GM18870 (cell line): ENCODE results near the gene PFKL.
"Not testable (repeated sequence)": the region's sequence is repeated elsewhere in the genome, so short reads cannot be mapped to it uniquely, and the experiment has no call there.

Source experiments
- ATAC-seq: cut with Tn5 transposase; IDR thresholded peaks from one replicate; pipeline ENCODE4 v1.9.1; 2021; ENCODE audit warnings: moderate library complexity; ENCODE audit not compliant: unreplicated experiment

The PFKL gene

DNA sequence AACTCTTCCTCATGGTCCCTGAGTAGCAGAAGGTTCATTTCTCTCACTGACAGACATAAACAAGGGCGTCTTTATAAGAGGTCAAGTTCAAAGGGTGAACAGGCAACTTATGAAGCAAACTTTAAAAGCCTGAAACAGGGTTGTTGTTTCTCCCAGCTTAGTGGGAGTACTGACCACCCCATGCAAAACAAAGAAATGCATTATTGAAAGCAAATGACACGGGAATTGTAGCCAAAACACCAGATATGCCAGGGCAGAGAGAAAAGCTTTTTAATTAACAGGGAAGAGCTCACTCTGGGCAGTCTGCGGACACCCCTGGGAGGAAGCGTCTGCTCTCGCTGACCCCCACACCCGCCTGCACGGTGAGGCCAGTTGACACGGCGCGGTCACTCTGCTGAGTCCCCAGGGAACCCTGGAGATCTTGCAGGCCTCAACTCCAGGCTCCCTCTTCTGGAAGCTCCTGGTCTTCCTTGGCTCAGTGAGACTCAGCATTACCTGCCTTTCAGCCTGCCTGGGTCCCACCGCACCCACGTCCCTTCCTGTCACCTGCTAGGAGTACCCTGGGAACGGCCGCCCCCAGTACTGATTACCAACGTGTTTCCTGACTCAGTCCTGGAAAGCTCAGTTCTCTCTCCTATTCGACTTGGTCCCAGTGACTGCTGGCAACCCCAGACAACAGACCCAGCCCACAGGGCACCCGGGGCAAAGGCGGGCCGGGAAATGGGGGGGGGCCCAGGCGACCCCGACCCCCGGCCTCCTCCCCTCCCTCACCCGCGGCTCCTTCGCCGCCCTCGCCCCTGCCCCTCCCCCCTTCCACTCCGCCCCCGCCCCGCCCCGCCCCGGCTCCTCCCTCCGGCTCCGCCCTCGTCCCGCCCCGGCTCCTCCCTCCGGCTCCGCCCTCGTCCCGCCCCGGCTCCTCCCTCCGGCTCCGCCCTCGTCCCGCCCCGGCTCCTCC is 38.4 kb downstream of the PFKL start:
- no peak for ATAC-seq

DNA sequence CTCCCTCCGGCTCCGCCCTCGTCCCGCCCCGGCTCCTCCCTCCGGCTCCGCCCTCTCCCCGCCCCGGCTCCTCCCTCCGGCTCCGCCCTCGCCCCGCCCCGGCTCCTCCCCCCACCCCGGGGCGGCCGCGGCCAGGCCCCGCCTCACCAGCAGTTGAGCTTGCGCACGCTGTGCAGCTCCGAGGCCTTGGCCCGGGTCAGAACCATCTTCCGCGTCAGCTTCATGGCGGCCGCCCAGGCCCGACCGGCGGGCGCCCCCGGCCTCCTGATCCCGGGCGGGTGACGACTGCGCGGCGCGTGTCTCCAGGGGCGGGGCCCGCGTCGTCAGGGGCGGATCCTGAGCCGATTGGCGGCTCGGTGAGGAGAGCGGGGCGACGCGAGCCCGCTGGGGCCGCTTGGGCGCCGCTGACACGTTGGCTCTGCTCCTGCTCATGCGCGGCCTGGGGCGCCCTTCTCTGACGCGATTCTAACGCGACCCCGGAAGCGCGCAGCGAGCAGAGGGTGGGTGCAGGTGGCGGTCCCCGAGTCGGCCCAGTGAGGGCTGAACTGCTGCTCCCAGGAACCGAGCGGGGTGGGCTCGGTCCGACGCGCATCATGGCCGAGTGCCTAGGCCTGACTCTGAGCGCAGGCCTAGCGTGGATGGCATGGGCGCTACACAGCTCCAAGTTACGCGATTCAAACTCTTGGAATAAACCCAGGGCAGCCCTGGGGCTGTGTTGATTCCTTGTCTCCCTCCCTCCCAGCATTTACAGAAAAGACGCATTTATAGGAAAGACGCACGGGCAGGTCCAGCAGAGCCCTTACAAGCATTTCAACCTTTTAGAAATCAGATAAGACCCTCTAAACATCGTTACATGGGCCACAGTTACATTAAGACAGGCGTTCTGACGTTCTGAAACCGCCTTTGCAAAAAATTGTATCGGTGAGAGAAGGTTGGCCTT is 39.4 kb downstream of the PFKL start, which contains the start of gene CFAP410:
Gene CFAP410, minus strand, starts transcription at position 420 of the 940 bp plus-strand sequence. Its CDS starts 196 bp downstream, at position 224.
- peak; percentile 59 for ATAC-seq

DNA sequence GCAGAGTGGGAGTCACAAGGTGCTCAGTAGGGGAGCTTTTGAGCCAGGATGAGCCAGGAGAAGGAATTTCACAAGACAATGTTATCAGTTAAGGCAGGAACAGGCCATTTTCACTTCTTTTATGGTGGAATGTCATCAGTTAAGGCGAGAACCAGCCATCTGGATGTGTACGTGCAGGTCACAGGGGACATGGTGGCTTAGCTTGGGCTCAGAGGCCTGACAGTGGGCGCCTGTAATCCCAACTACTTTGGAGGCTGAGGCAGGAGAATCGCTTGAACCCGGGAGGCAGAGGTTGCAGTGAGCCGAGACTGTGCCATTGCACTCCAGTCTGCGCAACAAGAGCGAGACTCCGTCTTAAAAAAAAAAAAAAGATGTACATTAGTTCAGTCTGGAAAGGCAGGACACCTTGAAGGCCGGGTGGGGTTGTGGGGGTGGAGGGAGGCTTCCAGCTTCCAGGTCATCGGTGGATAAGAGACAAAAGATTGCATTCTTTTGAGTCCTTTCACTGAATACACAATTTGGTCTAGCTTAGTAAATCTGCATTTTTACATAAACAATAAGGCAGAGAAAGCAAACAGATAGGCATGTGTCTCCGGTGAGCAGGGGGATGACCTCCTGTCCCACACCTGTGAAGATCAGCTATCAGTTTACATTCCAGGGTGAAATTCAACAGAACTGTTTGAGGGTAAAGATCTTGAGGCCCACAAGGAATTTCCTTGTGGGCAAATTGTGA is 42.0 kb downstream of the PFKL start:
- ATAC-seq = not testable (repeated sequence)

DNA sequence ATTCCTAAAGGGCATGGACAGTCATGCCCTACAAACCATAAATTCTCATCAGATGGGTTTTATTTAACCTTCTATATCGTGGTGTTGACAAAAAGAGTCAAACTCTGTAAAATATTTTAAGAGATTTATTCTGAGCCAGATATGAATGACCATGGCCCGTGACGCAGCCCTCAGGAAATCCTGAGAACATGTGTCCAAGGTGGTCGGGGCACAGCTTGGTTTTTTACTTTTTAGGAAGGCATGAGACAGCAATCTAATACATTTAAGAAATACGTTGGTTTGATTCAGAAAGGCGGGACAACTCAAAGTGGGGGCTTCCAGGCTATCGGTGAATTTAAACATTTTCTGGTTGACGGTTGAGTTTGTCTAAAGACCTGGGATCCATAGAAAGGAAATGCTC is 43.1 kb downstream of the PFKL start:
- not testable (repeated sequence) for ATAC-seq

DNA sequence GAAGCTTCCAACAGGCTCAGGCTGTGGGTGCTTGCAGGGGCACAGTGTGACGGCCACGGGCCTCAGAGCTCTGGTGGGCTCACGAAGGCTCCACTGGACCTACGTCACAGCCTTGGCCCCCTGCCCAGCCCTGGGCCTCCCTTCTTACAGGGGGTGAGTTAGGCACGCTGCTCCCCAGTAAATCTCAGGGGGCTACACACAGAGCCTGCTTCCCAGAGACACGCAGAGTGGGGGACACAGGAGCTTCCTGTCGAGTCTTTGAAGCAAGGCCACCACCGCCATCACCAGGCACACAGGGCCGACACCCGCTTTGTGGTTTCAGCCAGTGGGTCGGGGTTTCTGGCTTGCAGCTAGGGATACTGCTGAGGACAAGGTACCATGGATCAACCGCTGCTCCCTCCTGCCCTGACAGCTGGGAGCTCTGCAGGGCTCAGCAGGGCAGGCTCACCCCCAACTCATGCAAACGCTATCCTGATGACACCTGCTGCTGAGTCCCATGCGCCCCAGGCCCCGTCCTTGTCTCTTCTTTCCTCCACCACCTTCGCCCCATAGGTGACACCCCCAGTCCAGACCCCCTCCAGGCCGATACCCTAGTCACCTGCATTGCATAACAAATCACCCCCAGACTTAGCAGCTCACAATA is 44.8 kb downstream of the PFKL start:
- ATAC-seq = no peak

DNA sequence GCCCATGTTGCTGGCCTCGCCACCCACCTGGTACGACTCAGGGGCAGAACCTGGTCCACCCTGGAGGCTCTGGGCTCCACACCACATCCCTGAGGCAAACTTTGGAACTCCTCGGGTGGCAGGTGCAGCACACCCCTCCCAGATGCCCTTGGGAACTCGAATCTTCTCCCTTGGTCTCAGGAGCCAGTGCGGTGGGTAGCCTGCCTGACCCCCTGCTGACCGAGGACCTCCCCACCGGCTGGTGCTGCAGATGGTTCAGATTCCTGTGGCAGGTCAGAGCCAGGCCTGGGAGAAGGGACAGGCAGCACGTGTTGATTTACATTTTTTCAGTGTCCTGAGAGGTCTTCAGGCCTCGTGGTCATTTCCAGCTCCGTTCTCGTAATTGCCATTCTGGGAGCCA is 45.6 kb downstream of the PFKL start:
- ATAC-seq = no peak

DNA sequence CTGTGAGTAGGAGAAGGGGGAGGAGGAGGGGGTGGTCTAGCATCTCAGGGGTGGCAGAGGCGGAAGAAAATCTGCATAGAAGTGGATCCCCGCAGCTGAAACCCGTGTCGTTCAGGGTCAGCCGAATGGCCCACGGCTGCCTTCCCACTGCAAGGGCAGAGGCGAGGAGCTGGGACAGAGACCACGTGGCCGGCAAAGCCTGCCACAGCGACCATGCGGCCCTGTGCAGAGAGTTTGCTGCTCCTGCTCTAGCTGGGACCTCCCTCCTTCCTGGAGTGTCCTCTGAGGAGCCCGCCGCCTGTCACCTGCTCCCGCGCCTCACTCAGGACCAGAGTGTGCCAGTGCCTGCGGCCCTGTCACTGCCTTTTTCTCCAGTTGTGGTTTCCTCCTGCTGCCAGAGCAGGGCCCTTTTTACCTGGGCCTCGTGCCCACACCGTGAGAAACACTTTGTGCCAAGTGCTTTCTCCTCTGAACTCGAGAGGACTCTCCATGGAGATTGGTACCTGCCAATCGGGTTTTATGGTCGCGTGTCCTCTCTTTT is 48.1 kb downstream of the PFKL start:
- no peak for ATAC-seq

DNA sequence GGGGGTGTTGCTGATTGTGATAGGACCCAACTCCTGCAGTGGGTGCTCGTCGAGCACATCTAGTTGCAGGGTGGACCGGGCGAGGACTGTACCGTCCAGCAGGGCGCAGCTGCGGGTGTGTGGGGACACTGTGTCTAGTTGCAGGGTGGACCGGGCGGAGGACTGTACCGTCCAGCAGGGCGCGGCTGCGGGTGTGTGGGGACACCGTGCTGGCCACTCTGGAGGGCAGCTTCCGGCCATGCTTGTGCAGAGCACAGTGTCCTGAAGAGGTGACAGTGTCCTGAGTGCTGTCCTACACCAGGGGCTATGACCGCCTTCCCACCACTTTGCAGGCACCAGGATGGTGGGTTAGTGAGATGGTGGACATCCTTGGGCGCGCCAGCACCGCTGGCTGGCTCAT is 49.0 kb downstream of the PFKL start:
- ATAC-seq = no peak

DNA sequence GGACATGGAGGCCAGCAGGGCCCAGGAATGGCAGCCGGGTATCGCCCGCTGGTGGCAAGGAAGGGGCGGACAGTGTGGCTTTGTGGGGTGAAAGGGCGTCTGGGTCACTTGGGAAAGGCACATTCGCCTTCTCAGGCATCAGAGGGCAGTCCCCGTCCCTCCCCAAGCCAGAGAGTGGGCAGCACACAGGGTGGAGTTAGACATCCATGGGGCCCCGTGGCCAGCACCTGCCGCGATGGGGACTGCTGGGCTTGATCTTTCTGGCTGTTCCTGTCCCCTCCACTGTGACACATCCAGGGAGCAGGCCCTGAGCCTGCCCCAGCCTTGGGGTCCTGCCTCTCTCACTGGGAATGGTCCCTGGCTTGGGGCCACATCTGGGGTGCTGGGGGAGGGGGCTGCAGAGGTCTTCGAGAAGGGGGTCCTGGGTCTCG is 49.6 kb downstream of the PFKL start:
- no peak for ATAC-seq

DNA sequence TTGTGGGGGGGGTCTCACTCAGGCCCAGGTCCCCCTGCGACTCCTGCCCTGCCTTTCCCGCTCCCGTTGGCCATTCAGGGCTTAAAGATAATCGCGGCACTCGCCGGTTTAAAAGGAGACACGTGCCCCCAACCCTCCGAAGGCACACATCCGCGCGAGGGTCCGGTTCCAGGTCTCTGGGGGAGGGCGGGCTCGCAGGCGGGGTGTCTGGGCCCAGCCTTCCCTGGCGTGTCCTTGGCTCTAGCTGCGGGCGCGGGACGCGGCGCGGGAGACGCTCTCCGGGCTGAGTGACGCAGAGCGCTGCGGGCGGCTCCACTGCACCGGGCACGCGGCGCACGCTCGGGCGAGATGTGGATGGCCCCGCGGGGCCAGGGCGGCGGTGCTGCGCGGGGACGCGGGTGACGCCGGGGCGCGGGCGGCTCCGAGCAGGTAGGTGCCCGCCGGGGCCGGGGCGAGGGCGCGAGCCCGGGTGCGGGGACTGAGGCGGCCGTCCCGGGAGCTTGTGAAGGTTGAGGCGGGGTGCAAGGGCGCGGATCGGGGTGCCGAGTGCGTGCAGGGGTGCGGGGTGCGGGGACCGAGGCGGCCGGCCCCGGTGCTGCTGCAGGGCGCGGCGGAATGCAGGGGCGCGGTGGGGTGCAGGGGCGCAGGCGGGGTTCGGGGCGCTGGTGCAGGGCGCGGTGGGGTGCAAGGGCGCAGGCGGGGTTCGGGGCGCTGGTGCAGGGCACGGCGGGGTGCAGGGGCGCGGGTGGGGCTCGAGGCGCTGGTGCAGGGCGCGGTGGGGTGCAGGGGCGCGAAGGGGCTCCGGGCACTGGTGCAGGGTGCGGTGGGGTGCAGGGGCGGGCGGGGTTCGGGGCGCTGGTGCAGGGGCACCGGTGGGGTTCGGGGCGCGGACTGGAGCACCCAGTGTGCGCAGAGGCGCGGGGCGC is 50.3 kb downstream of the PFKL start:
- no peak for ATAC-seq

DNA sequence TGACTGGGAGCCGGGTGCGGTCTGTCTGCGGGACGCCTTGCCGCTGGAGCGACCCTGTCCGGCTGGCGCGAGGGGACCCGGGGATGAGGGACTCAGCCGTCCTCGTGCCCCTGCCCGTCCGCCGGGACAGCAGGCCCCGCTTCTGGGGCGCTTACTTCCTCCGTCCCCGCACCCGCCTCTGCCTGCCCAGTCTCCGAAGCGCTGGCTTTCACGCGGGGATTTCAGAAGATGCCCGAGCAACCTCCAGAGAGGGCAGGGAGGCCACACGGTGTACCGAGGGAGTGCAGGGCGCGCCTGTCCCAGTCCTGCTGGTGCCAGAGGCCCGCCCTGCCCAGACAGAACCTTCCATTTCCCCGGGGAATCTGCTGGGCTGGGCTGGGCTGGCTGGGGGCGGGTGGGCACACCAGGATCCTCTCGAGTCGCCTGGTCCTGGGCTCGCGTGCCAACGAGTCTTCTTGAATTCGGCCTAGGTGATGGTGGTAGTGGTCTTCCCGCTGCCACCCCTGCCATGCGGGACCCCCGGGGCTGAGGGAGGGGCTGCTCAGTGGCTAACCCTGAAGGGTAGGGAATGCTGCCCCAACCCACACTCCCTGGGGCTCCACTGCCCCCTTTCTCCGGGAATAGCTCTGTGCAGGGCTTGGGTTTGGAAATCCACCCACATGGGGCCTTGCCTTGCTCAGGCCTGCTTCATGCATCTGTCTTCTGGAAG is 51.1 kb downstream of the PFKL start:
- ATAC-seq = no peak

DNA sequence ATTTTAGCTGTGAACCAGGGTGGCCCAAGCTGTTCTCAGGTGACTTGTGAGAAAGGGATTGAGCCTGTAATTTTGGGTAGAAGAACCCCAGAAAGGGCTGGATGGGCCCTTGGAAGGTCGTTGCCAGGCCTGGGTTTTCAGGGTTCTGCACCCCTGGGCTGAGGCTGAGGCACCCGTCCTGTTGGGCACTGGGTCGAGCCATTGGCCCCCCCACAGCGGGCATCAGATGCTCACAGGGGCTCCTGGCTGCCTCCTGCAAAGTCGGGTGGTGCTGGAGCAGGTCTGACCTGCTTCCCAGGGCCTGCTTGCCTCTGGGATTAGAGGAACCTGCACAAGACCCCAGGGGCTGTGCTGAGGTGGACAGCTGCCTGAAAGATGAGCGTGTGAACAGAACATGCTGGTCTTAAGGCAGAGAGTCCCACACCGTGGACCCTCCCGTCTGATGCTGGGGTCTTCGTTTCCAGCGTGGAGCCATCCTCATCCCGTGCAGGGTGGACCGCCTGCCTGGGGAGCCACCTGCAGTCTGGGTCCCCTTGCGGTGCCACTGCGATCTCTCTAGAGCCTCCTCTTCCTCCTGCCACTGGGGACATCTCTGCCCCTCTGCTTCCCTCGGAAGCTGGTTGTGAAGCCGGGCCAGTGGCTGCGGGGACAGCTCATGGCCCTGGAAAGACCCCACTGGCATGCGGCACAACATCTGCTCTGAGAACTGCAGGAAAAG is 51.8 kb downstream of the PFKL start:
- ATAC-seq = no peak

DNA sequence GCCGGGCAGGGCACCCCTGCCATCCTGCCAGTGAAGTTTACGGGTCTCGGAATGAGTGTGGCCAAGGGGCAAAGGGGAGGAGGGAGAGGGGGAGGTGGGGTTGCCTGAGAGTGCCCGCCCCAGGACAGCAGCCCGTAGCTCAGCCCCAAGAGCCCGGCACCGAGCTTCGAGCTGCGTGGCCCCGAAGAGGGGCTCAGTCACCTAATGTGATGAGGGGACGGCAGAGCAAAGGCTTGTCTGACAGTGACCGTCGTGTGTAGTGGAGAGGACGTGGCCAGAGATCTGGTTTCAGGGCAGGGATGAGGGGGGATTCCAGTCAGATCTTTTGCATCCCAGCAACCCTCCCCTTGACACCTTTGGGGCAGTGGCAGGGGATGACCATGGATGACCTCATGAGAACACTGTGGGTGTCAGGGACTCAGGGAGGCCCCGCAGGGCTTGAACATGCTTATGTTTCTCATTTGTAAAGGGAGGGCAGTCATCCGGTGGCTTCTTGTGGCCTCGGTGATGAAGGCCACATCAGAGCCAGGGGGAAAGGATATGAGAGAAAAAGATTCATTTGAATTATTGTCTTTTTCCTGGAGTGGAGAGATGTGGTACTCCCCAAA is 52.5 kb downstream of the PFKL start:
- no peak for ATAC-seq

DNA sequence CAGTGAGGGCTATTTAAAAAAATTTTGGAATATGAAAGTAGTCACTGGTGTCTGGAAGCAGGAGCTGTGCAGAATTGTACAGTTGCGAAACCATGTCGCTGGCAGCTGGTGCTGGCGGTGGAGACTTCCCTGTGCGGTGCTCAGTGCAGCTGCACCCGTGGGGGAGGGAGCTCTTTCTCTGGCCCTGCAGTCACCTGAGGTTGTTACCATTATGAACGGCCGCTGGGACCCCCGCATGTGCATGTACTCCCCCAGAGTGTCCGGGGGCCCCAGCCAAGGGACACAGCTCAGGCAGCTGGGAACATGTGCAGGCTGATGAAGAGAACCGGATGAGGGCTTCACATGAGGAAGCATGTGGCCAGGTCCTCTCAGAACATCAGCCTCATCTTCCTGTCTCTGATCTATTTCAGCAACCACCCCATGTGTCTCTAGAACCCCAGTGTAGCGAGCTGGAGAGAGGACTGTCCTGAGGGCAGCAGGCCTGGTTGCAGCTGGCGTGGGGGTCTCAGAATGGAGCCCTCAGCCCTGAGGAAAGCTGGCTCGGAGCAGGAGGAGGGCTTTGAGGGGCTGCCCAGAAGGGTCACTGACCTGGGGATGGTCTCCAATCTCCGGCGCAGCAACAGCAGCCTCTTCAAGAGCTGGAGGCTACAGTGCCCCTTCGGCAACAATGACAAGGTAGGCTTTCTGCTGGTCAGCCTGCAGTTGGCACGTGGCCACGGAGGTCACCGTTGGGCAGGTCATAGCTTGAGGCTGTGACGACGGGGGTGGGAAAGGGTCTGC is 53.5 kb downstream of the PFKL start, which contains the start of gene TRPM2:
Gene TRPM2, plus strand, starts transcription at position 431 of the 780 bp plus-strand sequence. Its CDS starts 80 bp downstream, at position 511.
- no peak for ATAC-seq

DNA sequence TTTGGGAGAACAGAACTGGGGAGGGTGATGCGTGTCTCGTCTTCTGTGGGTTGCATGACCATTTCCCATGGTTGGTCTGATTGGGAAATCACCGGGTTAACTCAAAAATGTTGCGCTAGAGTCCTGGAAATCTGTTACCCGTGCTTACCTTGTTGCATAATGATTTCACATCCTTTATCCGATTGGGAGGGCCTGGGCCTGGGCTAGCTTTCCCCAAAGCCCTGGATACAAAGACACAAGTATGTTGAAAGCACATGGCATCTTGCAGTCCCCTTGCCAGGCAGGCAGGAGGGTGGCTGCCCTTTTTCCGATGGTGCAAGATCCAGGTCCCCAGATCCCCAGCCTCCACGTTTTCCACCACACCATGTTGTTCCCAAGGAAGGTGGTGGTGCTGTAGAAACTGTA is 54.1 kb downstream of the PFKL start:
- ATAC-seq = no peak
